H1 (cell line): ENCODE data around the gene SEC24C.

Experiments used
- ATF3 ChIP-seq: IDR thresholded peaks from 2 replicates; pipeline ENCODE4 v1.6.1; 2011; ENCODE audit warnings: low read depth, mild to moderate bottlenecking, low read length; ENCODE audit not compliant: insufficient read depth
- CBX8 ChIP-seq: fragments of 300-800, 300-1000 bp; sonication (generic); IDR thresholded peaks from 2 replicates; pipeline ENCODE4 v1.7.1; 2016; ENCODE audit warnings: low read depth, low read length, borderline replicate concordance
- CTCF ChIP-seq, 3 experiments: IDR thresholded peaks; 1 replicate in 2 of 3; 2 replicates in 1 of 3; pipeline versions ENCODE4 v1.5.1 to v1.6.1; 2011; ENCODE audit warnings: low read length in 3 of 3, mild to moderate bottlenecking in 3 of 3, inconsistent platforms in 2 of 3, low read depth in 1 of 3, moderate library complexity in 1 of 3; ENCODE audit not compliant: insufficient read depth in 1 of 3; ENCODE audit errors: control extremely low read depth in 1 of 3
- EZH2 ChIP-seq: fragments of 200-600 bp; sonication (generic); IDR thresholded peaks from 2 replicates; pipeline ENCODE4 v1.7.1; 2012; ENCODE audit warnings: low read depth, mild to moderate bottlenecking, moderate library complexity, low read length, inconsistent platforms; ENCODE audit not compliant: severe bottlenecking
- HDAC6 ChIP-seq: IDR thresholded peaks from one replicate; pipeline ENCODE4 v1.7.1; 2012; ENCODE audit warnings: low read depth, mild to moderate bottlenecking, inconsistent platforms, low read length, moderate library complexity
- NANOG ChIP-seq: IDR thresholded peaks from 2 replicates; pipeline ENCODE4 v1.6.1; 2011; ENCODE audit warnings: low read length, low read depth, mild to moderate bottlenecking, inconsistent platforms; ENCODE audit not compliant: insufficient read depth, poor library complexity, severe bottlenecking
- POLR2A ChIP-seq, 2 experiments: IDR thresholded peaks; 1 replicate in 1 of 2; 2 replicates in 1 of 2; pipeline ENCODE4 v1.6.1; 2011; ENCODE audit warnings: low read depth in 2 of 2, low read length in 2 of 2, mild to moderate bottlenecking in 2 of 2; ENCODE audit errors: control extremely low read depth in 1 of 2
- POLR2AphosphoS5 ChIP-seq: IDR thresholded peaks from 2 replicates; pipeline ENCODE4 v1.6.1; 2011; ENCODE audit warnings: low read depth, low read length
- SIX5 ChIP-seq: IDR thresholded peaks from 2 replicates; pipeline ENCODE4 v1.6.1; 2011; ENCODE audit warnings: mild to moderate bottlenecking, low read depth, low read length
- SUZ12 ChIP-seq: fragments of 200-600 bp; sonication (generic); IDR thresholded peaks from 2 replicates; pipeline ENCODE4 v1.6.1; 2012; ENCODE audit warnings: mild to moderate bottlenecking, inconsistent platforms, low read length, moderate library complexity, mixed read lengths
- TAF1 ChIP-seq: IDR thresholded peaks from 2 replicates; pipeline ENCODE4 v1.6.1; 2011; ENCODE audit warnings: mild to moderate bottlenecking, low read depth, low read length
- TAF7 ChIP-seq: optimal IDR thresholded peaks from 2 replicates; pipeline ENCODE3; 2011; ENCODE audit warnings: low read depth, mild to moderate bottlenecking, inconsistent platforms, low read length, moderate library complexity, borderline replicate concordance
- TEAD4 ChIP-seq: IDR thresholded peaks from 2 replicates; pipeline ENCODE4 v1.6.1; 2012; ENCODE audit warnings: low read depth, low read length, inconsistent platforms, mixed read lengths

GRCh38 chr10:73772281-73773151 is 28.3 kb downstream of the SEC24C start:
- TF ChIP-seq NANOG (no peak), SUZ12 (no peak), CTCF (IDR thresholded peaks at IDR 0.05; ENCODE audit: control extremely low read depth in 1 of 3, insufficient read depth in 1 of 3, low read depth in 1 of 3, low read length in 3 of 3) (peak in 1 of 3 experiments; percentile 4; a peak in 1 of 4 replicates), POLR2AphosphoS5 (peak; percentile 53; the same call in 1 of the 2 replicates), CBX8 (no peak), TAF7 (peak; percentile 48), HDAC6 (no peak), ATF3 (0 out of 2 replicates have a peak, but pooled peaks have one; percentile 11), SIX5 (no peak), TEAD4 (no peak), EZH2 (no peak), POLR2A (IDR thresholded peaks at IDR 0.05; ENCODE audit: control extremely low read depth in 1 of 2, low read depth in 2 of 2, low read length in 2 of 2) (peak in 1 of 2 experiments; percentile 63; a peak in 1 of 3 replicates), TAF1 (peak; percentile 63; the same call in 1 of the 2 replicates)
